A549 (cell line): ENCODE data around the gene COL16A1. TPM values are rescaled to one million over a fixed set of nuclear protein-coding genes. Genes with fewer than 3 reads are reported as not detected.

ENCODE experiments used
- ATAC-seq, 2 experiments: fragments of 200-7000 bp in 1 of 2; fragments of >200 bp in 1 of 2; cut with Nextera tagmentation in 1 of 2; cut with Tn5 transposase in 1 of 2; 3 replicates each; pipeline versions ENCODE4 v1.8.0 to v1.9.1; 2018 to 2020; ENCODE audit warnings: mild to moderate bottlenecking in 1 of 2, moderate library complexity in 1 of 2
- CTCF ChIA-PET: fragments of 300-600 bp; sonication (Branson Sonifier 250); formaldehyde crosslinking; extraction: SDS; loops from one replicate; lab custom pipeline; 2021; ENCODE audit warnings: antibody characterized with exemption, inconsistent platforms; lab: Yijun Ruan, JAX
- POLR2A ChIA-PET: fragments of 350-600 bp; formaldehyde crosslinking; extraction: SDS; loops from one replicate; lab custom pipeline; 2021; ENCODE audit warnings: antibody characterized with exemption, inconsistent platforms; lab: Yijun Ruan, JAX
- DNase-seq, 2 experiments: peaks; one replicate each; pipeline versions ENCODE4 v3.0.0 to v3.0.0-alpha.2; 2011 to 2016; ENCODE audit warnings: low read depth in 1 of 2, low spot score in 1 of 2
- FAIRE-seq: peaks from 2 replicates; lab custom pipeline; 2011; peaks lifted over from hg19 to GRCh38; lab: Jason Lieb, UNC
- H3K27ac ChIP-seq, 2 experiments: fragments of >200 bp; sonication (Bioruptor Twin); formaldehyde crosslinking; 3 replicates each; pipeline ENCODE4 v1.5.1; 2016 to 2017
- H3K4me1 ChIP-seq: fragments of >200 bp; sonication (Bioruptor Twin); formaldehyde crosslinking; 3 replicates; pipeline ENCODE4 v1.6.1; 2016
- H3K4me2 ChIP-seq: fragments of >200 bp; sonication (Bioruptor Twin); formaldehyde crosslinking; 3 replicates; pipeline ENCODE4 v1.6.1; 2016
- H3K4me3 ChIP-seq: fragments of >200 bp; sonication (Bioruptor Twin); formaldehyde crosslinking; 3 replicates; pipeline ENCODE4 v1.5.1; 2016
- H3K9me3 ChIP-seq: fragments of >200 bp; sonication (Bioruptor Twin); formaldehyde crosslinking; 3 replicates; pipeline ENCODE4 v1.6.1; 2016
- CBX8 ChIP-seq: fragments of 200-600 bp; sonication (generic); IDR thresholded peaks from 2 replicates; pipeline ENCODE4 v1.6.1; 2016
- ELK1 ChIP-seq: fragments of 150-350 bp; IDR thresholded peaks from 2 replicates; pipeline ENCODE4 v1.6.1; 2014; ENCODE audit warnings: low read depth, mild to moderate bottlenecking, low read length
- EP300 ChIP-seq, 2 experiments: fragments of >200 bp; sonication (Bioruptor Twin); formaldehyde crosslinking; IDR thresholded peaks; 2 replicates in 1 of 2; 3 replicates in 1 of 2; pipeline ENCODE4 v1.6.1; 2016 to 2017
- FOSL2 ChIP-seq, 2 experiments: fragments of 450-650 bp in 1 of 2; fragments of >200 bp in 1 of 2; sonication (Bioruptor Twin) in 1 of 2; formaldehyde crosslinking; IDR thresholded peaks; 2 replicates each; pipeline versions ENCODE4 v1.5.0 to v1.6.1; 2016 to 2020; ENCODE audit warnings: mild to moderate bottlenecking in 1 of 2, moderate library complexity in 1 of 2
- FOXS1 ChIP-seq: fragments of 250-450 bp; sonication (Bioruptor Pico); IDR thresholded peaks from 2 replicates; pipeline ENCODE4 v1.5.0; 2020; ENCODE audit warnings: mild to moderate bottlenecking, moderate library complexity
- GATA3 ChIP-seq: IDR thresholded peaks from 2 replicates; pipeline ENCODE4 v1.6.1; 2012; ENCODE audit warnings: borderline replicate concordance
- HES2 ChIP-seq: fragments of >200 bp; sonication (Bioruptor Twin); formaldehyde crosslinking; IDR thresholded peaks from 2 replicates; pipeline ENCODE4 v1.6.1; 2016
- HMGXB4 ChIP-seq: fragments of 250-450 bp; sonication (Bioruptor Pico); IDR thresholded peaks from 2 replicates; pipeline ENCODE4 v1.5.0; 2021; ENCODE audit warnings: mild to moderate bottlenecking, moderate library complexity, borderline replicate concordance
- HOXB5 ChIP-seq: fragments of 250-450 bp; sonication (Bioruptor Pico); IDR thresholded peaks from 2 replicates; pipeline ENCODE4 v1.5.0; 2020; ENCODE audit warnings: mild to moderate bottlenecking, moderate library complexity
- JUN ChIP-seq, 2 experiments: fragments of >200 bp; sonication (Bioruptor Twin); formaldehyde crosslinking; IDR thresholded peaks; 2 replicates in 1 of 2; 3 replicates in 1 of 2; pipeline ENCODE4 v1.6.1; 2016 to 2017
- MAZ ChIP-seq: fragments of 150-350 bp; IDR thresholded peaks from 2 replicates; pipeline ENCODE4 v1.6.1; 2014; ENCODE audit warnings: antibody characterized with exemption, low read depth, low read length, borderline replicate concordance
- MYC ChIP-seq: IDR thresholded peaks from 2 replicates; pipeline ENCODE4 v1.6.1; 2012; ENCODE audit warnings: mild to moderate bottlenecking, inconsistent platforms, low read length, improper control_type of control experiment, borderline replicate concordance
- PHF8 ChIP-seq: fragments of 200-600 bp; sonication (generic); IDR thresholded peaks from 2 replicates; pipeline ENCODE4 v1.6.1; 2016; ENCODE audit warnings: low read depth, mild to moderate bottlenecking, antibody characterized with exemption, moderate library complexity, borderline replicate concordance
- POLR2A ChIP-seq: IDR thresholded peaks from 2 replicates; pipeline ENCODE4 v1.6.1; 2012; ENCODE audit warnings: mild to moderate bottlenecking, low read length
- POLR2AphosphoS2 ChIP-seq: conservative IDR thresholded peaks from 2 replicates; pipeline ENCODE4 v1.6.1; 2012; ENCODE audit warnings: low read length, improper control_type of control experiment, inconsistent platforms
- RAD21 ChIP-seq, 2 experiments: fragments of >200 bp in 1 of 2; sonication (Bioruptor Twin) in 1 of 2; formaldehyde crosslinking in 1 of 2; IDR thresholded peaks in 1 of 2; conservative IDR thresholded peaks in 1 of 2; 2 replicates in 1 of 2; 3 replicates in 1 of 2; pipeline ENCODE4 v1.6.1; 2012 to 2018; ENCODE audit warnings: inconsistent platforms in 1 of 2
- RARB ChIP-seq: fragments of 250-450 bp; sonication (Bioruptor Pico); IDR thresholded peaks from 2 replicates; pipeline ENCODE4 v1.8.0; 2021; ENCODE audit warnings: mild to moderate bottlenecking, moderate library complexity
- RFX5 ChIP-seq: fragments of 450-650 bp; IDR thresholded peaks from 2 replicates; pipeline ENCODE4 v1.7.1; 2014; ENCODE audit warnings: antibody characterized with exemption, mild to moderate bottlenecking, moderate library complexity
- SREBF2 ChIP-seq: fragments of 450-650 bp; IDR thresholded peaks from 2 replicates; pipeline ENCODE4 v1.6.1; 2014; ENCODE audit warnings: mild to moderate bottlenecking, moderate library complexity
- TP53 ChIP-seq: fragments of 250-450 bp; sonication (Bioruptor Pico); IDR thresholded peaks from 2 replicates; pipeline ENCODE4 v1.5.0; 2021; ENCODE audit warnings: mild to moderate bottlenecking, moderate library complexity
- ZFP36 ChIP-seq: fragments of 450-650 bp; IDR thresholded peaks from 2 replicates; pipeline ENCODE4 v1.6.1; 2014; ENCODE audit warnings: borderline replicate concordance; ENCODE audit not compliant: partially characterized antibody
- WGBS: methylation state at CpG from one replicate; pipeline ENCODE4 v1.1.6; 2017; ENCODE audit errors: missing lambda C conversion rate; 5-methylcytosine and 5-hydroxymethylcytosine counted together
- polyA plus RNA-seq, 4 experiments: library from polyadenylated mRNA; depleted of rRNA in 3 of 4; stranded (reverse); fragments of >200 nt; fragmentation: RNase III in 1 of 4; extraction: RNeasy Plus Mini Kit Qiagen cat#74134 plus additional on column Dnase treatment in 1 of 4; gene quantifications; 2 replicates in 3 of 4; 3 replicates in 1 of 4; pipeline ENCODE4 v1.2.3, GENCODE V29; 2011 to 2017
- TF ChIP-seq, protein P1 (sequence below): IDR thresholded peaks from 2 replicates; pipeline ENCODE4 v1.6.1; 2012; ENCODE audit warnings: low read depth, borderline replicate concordance
- TF ChIP-seq, protein P2 (sequence below): IDR thresholded peaks from 2 replicates; pipeline ENCODE4 v1.6.1; 2012

Gene COL16A1
- polyA plus RNA-seq, 2 of the 4 experiments (the other 2 are of a cell fraction): 1.4 to 8.1 TPM

DNA sequence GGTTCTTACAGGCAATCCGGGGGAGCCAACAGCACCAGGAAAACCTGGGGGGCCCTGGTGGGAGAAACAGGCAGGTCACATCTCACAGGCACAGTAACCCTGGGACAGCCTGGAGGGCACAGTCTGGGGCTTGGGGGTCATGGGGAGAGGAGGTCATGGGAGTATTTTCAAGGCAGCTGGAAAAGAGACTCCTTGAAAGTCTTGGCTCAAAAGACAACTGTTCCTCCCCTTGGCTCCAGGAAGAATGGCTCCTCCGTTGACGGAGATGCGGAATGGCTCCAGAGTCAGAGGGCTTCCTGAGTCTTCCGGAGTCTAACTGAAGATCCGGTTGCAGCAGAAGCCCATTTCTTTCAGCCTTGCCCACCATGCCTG lies 33.2 kb downstream of the COL16A1 start:
- CTCF ChIA-PET: interaction anchor here (0.6 to 2.8 kb wide), 14 partner anchors 8 to 108 kb away, joined by 3 to 17 read pairs (median 4); no protein-coding TSS in a partner anchor
- H3K9me3 ChIP-seq: no peaks in the 10 kb centered on the region
- peaks cover 36% of the 10 kb centered on the region for H3K4me1 ChIP-seq
- H3K4me3 ChIP-seq: no peak overlapping the region
- peak overlapping the region; percentile 28 to 91; a peak in 5 of 6 replicates for H3K27ac ChIP-seq
- no peak for DNase-seq
- no peak for FAIRE-seq
- POLR2A ChIA-PET: interaction anchor here (1.2 kb wide), 3 partner anchors 44 to 118 kb away, joined by 5 to 8 read pairs (median 6); no protein-coding TSS in a partner anchor
- no peak for ATAC-seq
- TF ChIP-seq TP53 (CRISPR knock-in tag) (no peak), PHF8 (no peak), GATA3 (no peak), CBX8 (no peak), HMGXB4 (CRISPR knock-in tag) (no peak), ZFP36 (no peak), RFX5 (no peak), HES2 (no peak), SREBF2 (no peak), ELK1 (no peak), FOSL2 (IDR thresholded peaks at IDR 0.05) (no peak), FOSL2 (CRISPR knock-in tag; IDR thresholded peaks at IDR 0.05) (no peak), POLR2AphosphoS2 (no peak), EP300 (IDR thresholded peaks at IDR 0.05) (no peak), FOXS1 (CRISPR knock-in tag) (no peak), HOXB5 (no peak), MAZ (no peak), RARB (CRISPR knock-in tag) (no peak)
- TF ChIP-seq, protein P1, sequence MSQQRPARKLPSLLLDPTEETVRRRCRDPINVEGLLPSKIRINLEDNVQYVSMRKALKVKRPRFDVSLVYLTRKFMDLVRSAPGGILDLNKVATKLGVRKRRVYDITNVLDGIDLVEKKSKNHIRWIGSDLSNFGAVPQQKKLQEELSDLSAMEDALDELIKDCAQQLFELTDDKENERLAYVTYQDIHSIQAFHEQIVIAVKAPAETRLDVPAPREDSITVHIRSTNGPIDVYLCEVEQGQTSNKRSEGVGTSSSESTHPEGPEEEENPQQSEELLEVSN: no peak
- WGBS: 93% methylated on average over 6 of the region's 6 CpGs
- peak overlapping the region; percentile 53 for H3K4me2 ChIP-seq

GRCh38 chr1:31669786-31670592 lies 33.8 kb downstream of the COL16A1 start:
- H3K4me2 ChIP-seq: peak overlapping the region; percentile 53
- FAIRE-seq (no peak), DNase-seq (peak; percentile 22 to 40), ATAC-seq (peak; percentile 20 to 58; a peak in 3 of 6 replicates)
- H3K4me3 ChIP-seq: no peak overlapping the region
- ChIA-PET CTCF (interaction anchor here (0.6 to 2.8 kb wide), 12 partner anchors 9 to 109 kb away, joined by 3 to 17 read pairs (median 4); no protein-coding TSS in a partner anchor), POLR2A (interaction anchor here (1.2 kb wide), 3 partner anchors 44 to 119 kb away, joined by 5 to 8 read pairs (median 6); no protein-coding TSS in a partner anchor)
- WGBS: 43% methylated on average over 28 of the region's 30 CpGs
- H3K27ac ChIP-seq: peak overlapping the region; percentile 28 to 91
- TF ChIP-seq POLR2A (no peak), MYC (no peak), JUN (IDR thresholded peaks at IDR 0.05) (0 out of 5 replicates have a peak, but pooled peaks of 1 of the 2 experiments have one; percentile 23), RAD21 (conservative IDR thresholded peaks at IDR 0.05 in 1 of 2, IDR thresholded peaks at IDR 0.05 in 1 of 2) (0 out of 5 replicates have a peak, but pooled peaks of 1 of the 2 experiments have one; percentile 5)
- TF ChIP-seq, protein P2, sequence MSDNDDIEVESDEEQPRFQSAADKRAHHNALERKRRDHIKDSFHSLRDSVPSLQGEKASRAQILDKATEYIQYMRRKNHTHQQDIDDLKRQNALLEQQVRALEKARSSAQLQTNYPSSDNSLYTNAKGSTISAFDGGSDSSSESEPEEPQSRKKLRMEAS: 0 out of 2 replicates have a peak, but pooled peaks have one; percentile 20
- peaks cover 42% of the 10 kb centered on the region for H3K4me1 ChIP-seq
- H3K9me3 ChIP-seq: no peaks in the 10 kb centered on the region
